K562 (cell line): ENCODE measurements around the gene CEP78. TPM values are rescaled to one million over a fixed set of nuclear protein-coding genes. Genes with fewer than 3 reads are reported as not detected.

Experiments used
- ATAC-seq: fragments of 200-7000 bp; cut with Tn5 transposase; 3 replicates; pipeline ENCODE4 v1.9.1; 2020; ENCODE audit warnings: moderate library complexity
- BruUV-seq: library from RNA; stranded (reverse); fragments of 400-500 nt; replicated peaks from 2 replicates; lab custom pipeline; 2021; lab: Mats Ljungman, UMichigan
- CTCF ChIA-PET: fragments of 300-600 bp; formaldehyde crosslinking; extraction: SDS; loops from one replicate; lab custom pipeline; 2021; ENCODE audit warnings: low intra/inter-chr PET ratio; lab: Yijun Ruan, JAX
- POLR2A ChIA-PET: fragments of 300-600, 350-650 bp; sonication (Branson Sonifier 250); formaldehyde crosslinking; extraction: SDS; loops from one replicate; lab custom pipeline; 2021; ENCODE audit warnings: antibody characterized with exemption, inconsistent platforms; lab: Yijun Ruan, JAX
- DNase-seq, 4 experiments: peaks; one replicate each; pipeline versions ENCODE4 v3.0.0 to v3.0.0-alpha.2; 2011 to 2018; ENCODE audit warnings: low spot score in 3 of 4, mixed read lengths in 3 of 4; ENCODE audit errors: extremely low read depth in 1 of 4
- FAIRE-seq: peaks from 2 replicates; lab custom pipeline; 2011; peaks lifted over from hg19 to GRCh38; lab: Jason Lieb, UNC
- H2AFZ ChIP-seq: 2 replicates; pipeline ENCODE4 v1.6.0; 2011; ENCODE audit warnings: low read depth, low read length, control low read depth, inconsistent platforms
- H3K27ac ChIP-seq: fragments of 200-600 bp; 3 replicates; pipeline ENCODE4 v1.8.0; 2011; ENCODE audit warnings: low read depth, mild to moderate bottlenecking, control low read depth, inconsistent platforms, low read length, moderate library complexity, mixed read lengths; ENCODE audit errors: extremely low read depth
- H3K27me3 ChIP-seq, 2 experiments: fragments of 300-600 bp in 1 of 2; 2 replicates in 1 of 2; 3 replicates in 1 of 2; pipeline versions ENCODE4 v1.6.0 to v1.8.0; 2011; ENCODE audit warnings: inconsistent platforms in 2 of 2, low read length in 2 of 2, mild to moderate bottlenecking in 1 of 2, mixed read lengths in 1 of 2, moderate library complexity in 1 of 2; ENCODE audit not compliant: control insufficient read depth in 2 of 2, insufficient read depth in 2 of 2
- H3K36me3 ChIP-seq: fragments of 300-600 bp; 3 replicates; pipeline ENCODE4 v1.8.0; 2011; ENCODE audit warnings: mild to moderate bottlenecking, low read length, inconsistent platforms; ENCODE audit not compliant: control insufficient read depth, insufficient read depth
- H3K4me1 ChIP-seq, 2 experiments: fragments of 200-600 bp in 1 of 2; replicated peaks in 1 of 2; 2 replicates in 1 of 2; 3 replicates in 1 of 2; pipeline versions ENCODE4 v1.5.1 to v1.8.0; 2011; ENCODE audit warnings: inconsistent platforms in 2 of 2, low read length in 2 of 2, mild to moderate bottlenecking in 1 of 2, mixed read lengths in 1 of 2, moderate library complexity in 1 of 2; ENCODE audit not compliant: control insufficient read depth in 2 of 2, insufficient read depth in 2 of 2
- H3K4me2 ChIP-seq: 2 replicates; pipeline ENCODE4 v1.6.1; 2011; ENCODE audit warnings: low read length, control low read depth, inconsistent platforms, mixed read lengths; ENCODE audit not compliant: insufficient read depth
- H3K4me3 ChIP-seq: fragments of 200-600 bp; sonication (generic), shearing (Covaris generic); 2 replicates; pipeline ENCODE4 v1.5.1; 2016; ENCODE audit warnings: control low read depth, inconsistent platforms
- H3K79me2 ChIP-seq: fragments of 200-600 bp; 3 replicates; pipeline ENCODE4 v1.8.0; 2011; ENCODE audit warnings: low read length, inconsistent platforms; ENCODE audit not compliant: control insufficient read depth, insufficient read depth
- H3K9ac ChIP-seq, 2 experiments: 2 replicates each; pipeline versions ENCODE4 v1.6.0 to v1.6.1; 2011; ENCODE audit warnings: low read depth in 2 of 2, low read length in 2 of 2, control low read depth in 1 of 2, inconsistent platforms in 1 of 2, mild to moderate bottlenecking in 1 of 2, mixed read lengths in 1 of 2; ENCODE audit not compliant: insufficient read depth in 1 of 2
- H3K9me1 ChIP-seq: one replicate; pipeline ENCODE4 v1.6.0; 2011; ENCODE audit warnings: inconsistent platforms, mild to moderate bottlenecking, low read length, moderate library complexity; ENCODE audit not compliant: control insufficient read depth, insufficient read depth
- H3K9me3 ChIP-seq: replicated peaks from 2 replicates; pipeline ENCODE4 v1.5.1; 2011; ENCODE audit warnings: low read depth, low read length, inconsistent platforms; ENCODE audit not compliant: control insufficient read depth, insufficient read depth
- H4K20me1 ChIP-seq: replicated peaks from 2 replicates; pipeline ENCODE4 v1.6.1; 2011; ENCODE audit warnings: low read length, inconsistent platforms, mixed read lengths; ENCODE audit not compliant: control insufficient read depth, insufficient read depth
- CHD2 ChIP-seq: IDR thresholded peaks from 2 replicates; pipeline ENCODE4 v1.6.1; 2011; ENCODE audit warnings: low read depth, low read length
- ETS2 ChIP-seq: IDR thresholded peaks from 2 replicates; pipeline ENCODE4 v1.6.1; 2016; ENCODE audit warnings: borderline replicate concordance, missing genetic modification characterization, mild to moderate bottlenecking, moderate library complexity, missing compliant biosample characterization; ENCODE audit not compliant: poor library complexity, severe bottlenecking
- GABPB1 ChIP-seq: sonication (generic); formaldehyde crosslinking; IDR thresholded peaks from 2 replicates; pipeline ENCODE4 v1.8.0; 2022; ENCODE audit warnings: mild to moderate bottlenecking, missing genetic modification reagents
- HNRNPLL ChIP-seq: fragments of 200-400 bp; formaldehyde crosslinking; IDR thresholded peaks from 2 replicates; pipeline ENCODE4 v1.6.1; 2017; ENCODE audit warnings: low read length, low read depth, mild to moderate bottlenecking; ENCODE audit not compliant: poor library complexity, severe bottlenecking
- KLF16 ChIP-seq: IDR thresholded peaks from 2 replicates; pipeline ENCODE4 v1.6.1; 2016; ENCODE audit warnings: antibody characterized with exemption
- NELFE ChIP-seq: IDR thresholded peaks from 2 replicates; pipeline ENCODE4 v1.6.1; 2011; ENCODE audit warnings: mild to moderate bottlenecking; ENCODE audit not compliant: insufficient read depth, insufficient read length
- PHF21A ChIP-seq: fragments of 450-650 bp; IDR thresholded peaks from 2 replicates; pipeline ENCODE4 v1.6.1; 2017; ENCODE audit warnings: low read depth, borderline replicate concordance
- PURB ChIP-seq: sonication (generic); formaldehyde crosslinking; IDR thresholded peaks from 2 replicates; pipeline ENCODE4 v1.9.0; 2021; ENCODE audit warnings: low read depth, mild to moderate bottlenecking, missing genetic modification reagents
- RBFOX2 ChIP-seq: fragments of 200-400 bp; formaldehyde crosslinking; IDR thresholded peaks from 2 replicates; pipeline ENCODE4 v1.6.1; 2017; ENCODE audit warnings: low read depth, mild to moderate bottlenecking, low read length, moderate library complexity
- RBM39 ChIP-seq: fragments of 200-400 bp; formaldehyde crosslinking; optimal IDR thresholded peaks from 2 replicates; pipeline ENCODE3; 2018; ENCODE audit warnings: low read depth, low read length
- RNF219 ChIP-seq: fragments of 250-450 bp; sonication (Bioruptor Pico); IDR thresholded peaks from 2 replicates; pipeline ENCODE4 v1.5.0; 2022; ENCODE audit warnings: mild to moderate bottlenecking
- SAFB ChIP-seq: fragments of 200-400 bp; formaldehyde crosslinking; IDR thresholded peaks from 2 replicates; pipeline ENCODE4 v1.6.1; 2017; ENCODE audit warnings: low read depth, low read length, borderline replicate concordance
- SNIP1 ChIP-seq: fragments of 450-650 bp; IDR thresholded peaks from 2 replicates; pipeline ENCODE4 v1.7.1; 2017; ENCODE audit warnings: low read depth, mild to moderate bottlenecking
- ZNF778 ChIP-seq: fragments of 450-650 bp; formaldehyde crosslinking; IDR thresholded peaks from 2 replicates; pipeline ENCODE4 v1.4.0; 2020; ENCODE audit warnings: mild to moderate bottlenecking, moderate library complexity
- WGBS: fragments of 100-300 bp; shearing (Covaris generic); methylation state at CpG from one replicate; pipeline ENCODE4 v1.1.6; 2016; ENCODE audit warnings: low coverage, mixed read lengths; ENCODE audit not compliant: insufficient coverage; ENCODE audit errors: missing lambda C conversion rate; 5-methylcytosine and 5-hydroxymethylcytosine counted together
- in situ Hi-C: fragments of 300-500 bp; cut with MboI; formaldehyde crosslinking; loops from 4 replicates; pipeline ENCODE4 v1.15.0; 2018; ENCODE audit warnings: inconsistent platforms, mixed read lengths
- intact Hi-C: fragments of 100-400 bp; cut with micrococcal nuclease; formaldehyde crosslinking; loops from 2 replicates; pipeline ENCODE4 v1.14.2; 2022
- polyA plus RNA-seq, 8 experiments: library from polyadenylated mRNA; depleted of rRNA in 4 of 8; stranded (reverse) in 5 of 8; unstranded in 3 of 8; fragments of >200 nt; fragmentation: Nextera tagmentation in 2 of 8; fragmentation: Illumina TruSeq in 1 of 8; extraction: Ambion mirVana in 2 of 8; extraction: Trizol in 1 of 8; gene quantifications; 2 replicates each; pipeline versions ENCODE4 v1.2.1 to v1.2.3, GENCODE V29; 2011 to 2014; ENCODE audit warnings: inconsistent platforms in 1 of 8, missing spikeins in 1 of 8
- total RNA-seq, 7 experiments: library from RNA; depleted of rRNA in 6 of 7; stranded (reverse); fragments of >200 nt in 6 of 7; fragmentation: Illumina TruSeq in 2 of 7; extraction: Trizol in 2 of 7; gene quantifications; 2 replicates each; pipeline versions ENCODE4 v1.2.1 to v1.2.3, GENCODE V29; 2011 to 2021; ENCODE audit warnings: low replicate concordance in 1 of 7
- TF ChIP-seq, protein P1 (sequence below): fragments of 250-450 bp; sonication (Bioruptor Pico); IDR thresholded peaks from 2 replicates; pipeline ENCODE4 v1.4.0; 2020
- TF ChIP-seq, protein P2 (sequence below): fragments of 450-650 bp; formaldehyde crosslinking; IDR thresholded peaks from 2 replicates; pipeline ENCODE4 v1.4.0; 2022; ENCODE audit warnings: missing genetic modification characterization
- TF ChIP-seq, protein P3 (sequence below): fragments of 450-650 bp; formaldehyde crosslinking; IDR thresholded peaks from 2 replicates; pipeline ENCODE4 v1.4.0; 2020; ENCODE audit warnings: mild to moderate bottlenecking

The CEP78 gene
- total and polyA plus RNA-seq, 9 of the 15 experiments (the other 6 are each of a cell fraction or from before 2014, with no cell fraction given) = 3.5 to 26.0 (median 21.5) TPM

- in situ Hi-C loops = no loop called here
- TF ChIP-seq KLF16 = no peak
- TF ChIP-seq ZNF778 (CRISPR knock-in tag) = no peak
- no peak for TF ChIP-seq HNRNPLL
- no peak for TF ChIP-seq PURB (CRISPR knock-in tag)
- TF ChIP-seq GABPB1 (CRISPR knock-in tag) = no peak
- TF ChIP-seq SNIP1 = no peak
- no peak for TF ChIP-seq CHD2
- TF ChIP-seq NELFE = no peak
- TF ChIP-seq SAFB = no peak
- no peak for TF ChIP-seq RBM39
- TF ChIP-seq RBFOX2 = no peak
- TF ChIP-seq ETS2 (tag) = no peak
- TF ChIP-seq PHF21A = no peak
- TF ChIP-seq, protein P1, sequence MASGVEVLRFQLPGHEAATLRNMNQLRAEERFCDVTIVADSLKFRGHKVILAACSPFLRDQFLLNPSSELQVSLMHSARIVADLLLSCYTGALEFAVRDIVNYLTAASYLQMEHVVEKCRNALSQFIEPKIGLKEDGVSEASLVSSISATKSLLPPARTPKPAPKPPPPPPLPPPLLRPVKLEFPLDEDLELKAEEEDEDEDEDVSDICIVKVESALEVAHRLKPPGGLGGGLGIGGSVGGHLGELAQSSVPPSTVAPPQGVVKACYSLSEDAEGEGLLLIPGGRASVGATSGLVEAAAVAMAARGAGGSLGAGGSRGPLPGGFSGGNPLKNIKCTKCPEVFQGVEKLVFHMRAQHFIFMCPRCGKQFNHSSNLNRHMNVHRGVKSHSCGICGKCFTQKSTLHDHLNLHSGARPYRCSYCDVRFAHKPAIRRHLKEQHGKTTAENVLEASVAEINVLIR (CRISPR knock-in tag) = no peak
- no peak for TF ChIP-seq RNF219 (CRISPR knock-in tag)
- TF ChIP-seq, protein P2, sequence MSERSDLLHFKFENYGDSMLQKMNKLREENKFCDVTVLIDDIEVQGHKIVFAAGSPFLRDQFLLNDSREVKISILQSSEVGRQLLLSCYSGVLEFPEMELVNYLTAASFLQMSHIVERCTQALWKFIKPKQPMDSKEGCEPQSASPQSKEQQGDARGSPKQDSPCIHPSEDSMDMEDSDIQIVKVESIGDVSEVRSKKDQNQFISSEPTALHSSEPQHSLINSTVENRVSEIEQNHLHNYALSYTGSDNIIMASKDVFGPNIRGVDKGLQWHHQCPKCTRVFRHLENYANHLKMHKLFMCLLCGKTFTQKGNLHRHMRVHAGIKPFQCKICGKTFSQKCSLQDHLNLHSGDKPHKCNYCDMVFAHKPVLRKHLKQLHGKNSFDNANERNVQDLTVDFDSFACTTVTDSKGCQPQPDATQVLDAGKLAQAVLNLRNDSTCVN = no peak
- TF ChIP-seq, protein P3, sequence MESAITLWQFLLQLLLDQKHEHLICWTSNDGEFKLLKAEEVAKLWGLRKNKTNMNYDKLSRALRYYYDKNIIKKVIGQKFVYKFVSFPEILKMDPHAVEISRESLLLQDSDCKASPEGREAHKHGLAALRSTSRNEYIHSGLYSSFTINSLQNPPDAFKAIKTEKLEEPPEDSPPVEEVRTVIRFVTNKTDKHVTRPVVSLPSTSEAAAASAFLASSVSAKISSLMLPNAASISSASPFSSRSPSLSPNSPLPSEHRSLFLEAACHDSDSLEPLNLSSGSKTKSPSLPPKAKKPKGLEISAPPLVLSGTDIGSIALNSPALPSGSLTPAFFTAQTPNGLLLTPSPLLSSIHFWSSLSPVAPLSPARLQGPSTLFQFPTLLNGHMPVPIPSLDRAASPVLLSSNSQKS (CRISPR knock-in tag) = no peak
Observed at GRCh38 chr9:78267889-78268288, 32.0 kb downstream of the CEP78 start.

More at GRCh38 chr9:78267889-78268288, 32.0 kb downstream of the CEP78 start:
- Histone ChIP-seq H2AFZ (no peak overlapping the region), H3K9me1 (no peaks in the 10 kb centered on the region), H3K4me1 (no peaks in the 10 kb centered on the region), H3K27me3 (no peaks in the 10 kb centered on the region), H3K36me3 (peaks cover 55% of the 10 kb centered on the region; the same call in 2 of the 3 replicates), H3K79me2 (no peaks in the 10 kb centered on the region), H3K4me2 (no peak overlapping the region), H3K9me3 (no peaks in the 10 kb centered on the region), H3K4me3 (no peak overlapping the region), H4K20me1 (no peaks in the 10 kb centered on the region), H3K27ac (no peak overlapping the region), H3K9ac (no peak overlapping the region)
- WGBS = 78% methylated on average over 4 of the region's 4 CpGs
- no peak for FAIRE-seq
- ChIA-PET POLR2A (no interaction called here), CTCF (no interaction called here)
- no peak for DNase-seq
- BruUV-seq = no TSS peak
- ATAC-seq = no peak
- intact Hi-C loops = no loop called here
